ENCODE results near the gene TUB.
A peak's percentile ranks its signal among the peaks of the same experiment; 100 is the strongest.

TUB gene

GRCh38 chr11:8039530-8040260 is 41.3 kb upstream of the TUB start:
- no peak overlapping the region for H3K4me2 ChIP-seq (ENCODE audit: low read length)
- no peaks in the 10 kb centered on the region for H3K36me3 ChIP-seq (ENCODE audit: control insufficient read depth, insufficient read depth, low read length)
- H3K9me3 ChIP-seq (ENCODE audit: control insufficient read depth, low read length), result no peaks in the 10 kb centered on the region
- H3K27ac ChIP-seq, result peak overlapping the region; percentile 56
- no peaks in the 10 kb centered on the region for H3K79me2 ChIP-seq
- no peak overlapping the region for H3K4me3 ChIP-seq (ENCODE audit: low read depth, low read length)
- peak overlapping the region; percentile 69 for H2AFZ ChIP-seq
- TF ChIP-seq CTCF (IDR thresholded peaks at IDR 0.05), result no peak
- H3K9ac ChIP-seq, result no peak overlapping the region
- peaks cover 17% of the 10 kb centered on the region for H3K4me1 ChIP-seq
- H3K27me3 ChIP-seq (ENCODE audit: control insufficient read depth, insufficient read depth, low read length), result no peaks in the 10 kb centered on the region

- no peak overlapping the region for H3K9ac ChIP-seq
Observed at GRCh38 chr11:8040261-8040920, 40.6 kb upstream of the TUB start.

GRCh38 chr11:8040921-8041285 is 40.1 kb upstream of the TUB start:
- no peaks in the 10 kb centered on the region for H3K79me2 ChIP-seq
- H3K9me3 ChIP-seq (ENCODE audit: control insufficient read depth, low read length), result no peaks in the 10 kb centered on the region
- no peak overlapping the region for H3K9ac ChIP-seq
- no peak for TF ChIP-seq CTCF (IDR thresholded peaks at IDR 0.05)
- H3K4me2 ChIP-seq (ENCODE audit: low read length), result no peak overlapping the region
- no peak overlapping the region for H2AFZ ChIP-seq
- H3K27ac ChIP-seq, result no peak overlapping the region
- H3K4me1 ChIP-seq, result peaks cover 7% of the 10 kb centered on the region
- no peak overlapping the region for H3K4me3 ChIP-seq (ENCODE audit: low read depth, low read length)
- H3K36me3 ChIP-seq (ENCODE audit: control insufficient read depth, insufficient read depth, low read length), result no peaks in the 10 kb centered on the region
- H3K27me3 ChIP-seq (ENCODE audit: control insufficient read depth, insufficient read depth, low read length), result no peaks in the 10 kb centered on the region

More at GRCh38 chr11:8040261-8040920, 40.6 kb upstream of the TUB start:
- no peak for TF ChIP-seq CTCF (IDR thresholded peaks at IDR 0.05)
- Histone ChIP-seq H3K27ac (no peak overlapping the region), H3K27me3 (ENCODE audit: control insufficient read depth, insufficient read depth, low read length) (no peaks in the 10 kb centered on the region), H3K4me2 (ENCODE audit: low read length) (no peak overlapping the region), H2AFZ (no peak overlapping the region), H3K36me3 (ENCODE audit: control insufficient read depth, insufficient read depth, low read length) (no peaks in the 10 kb centered on the region), H3K4me3 (ENCODE audit: low read depth, low read length) (no peak overlapping the region), H3K9me3 (ENCODE audit: control insufficient read depth, low read length) (no peaks in the 10 kb centered on the region), H3K79me2 (no peaks in the 10 kb centered on the region), H3K4me1 (peaks cover 10% of the 10 kb centered on the region)

- Histone ChIP-seq H3K36me3 (ENCODE audit: control insufficient read depth, insufficient read depth, low read length) (no peaks in the 10 kb centered on the region), H3K27me3 (ENCODE audit: control insufficient read depth, insufficient read depth, low read length) (no peaks in the 10 kb centered on the region), H3K4me2 (ENCODE audit: low read length) (no peak overlapping the region), H3K79me2 (no peaks in the 10 kb centered on the region), H3K27ac (no peak overlapping the region), H3K4me3 (ENCODE audit: low read depth, low read length) (no peak overlapping the region), H3K9me3 (ENCODE audit: control insufficient read depth, low read length) (no peaks in the 10 kb centered on the region), H2AFZ (no peak overlapping the region), H3K4me1 (peaks cover 2% of the 10 kb centered on the region), H3K9ac (no peak overlapping the region)
- TF ChIP-seq CTCF (IDR thresholded peaks at IDR 0.05), result no peak
Observed at GRCh38 chr11:8041576-8041975, 39.4 kb upstream of the TUB start.

Data from parathyroid adenoma (tissue), 2 donors.